Left lobe of liver (tissue), 2 donors: ENCODE data around the gene IL4R. TPM values are rescaled to one million over a fixed set of nuclear protein-coding genes. Genes with fewer than 3 reads are reported as not detected.

Experiments used
- ATAC-seq: fragments of 200-7000 bp; cut with Tn5 transposase; one replicate; pipeline ENCODE4 v1.9.1; 2020; ENCODE audit warnings: mild to moderate bottlenecking, moderate library complexity
- DNase-seq: peaks from one replicate; pipeline ENCODE4 v3.0.0-alpha.2; 2020; ENCODE audit warnings: low spot score
- total RNA-seq: library from RNA; stranded (reverse); gene quantifications from one replicate; pipeline ENCODE4 v1.2.1, GENCODE V29; 2021
- donor health status: DM: no; HTN: no; CAD: no; lungs with moderate emphysema.
- donor health status: DM: no; HTN: yes; CAD: no.

Gene IL4R
- total RNA-seq, 1 donor from 2014 or later = 51.4 TPM

- ATAC-seq = no peak
Observed at GRCh38 chr16:27350006-27350405, 36.2 kb downstream of the IL4R start.

GRCh38 chr16:27351989-27352388, 38.2 kb downstream of the IL4R start:
- ATAC-seq (no peak), DNase-seq (no peak)

More at GRCh38 chr16:27350006-27350405, 36.2 kb downstream of the IL4R start:
- DNase-seq = no peak

- ATAC-seq = no peak
- no peak for DNase-seq
Observed at GRCh38 chr16:27353853-27354252, 40.1 kb downstream of the IL4R start.

GRCh38 chr16:27355610-27356009, 41.8 kb downstream of the IL4R start:
- DNase-seq (no peak), ATAC-seq (peak; percentile 82)

GRCh38 chr16:27356794-27357193, 43.0 kb downstream of the IL4R start:
- ATAC-seq (no peak), DNase-seq (no peak)

GRCh38 chr16:27359051-27359450, 45.3 kb downstream of the IL4R start:
- DNase-seq (no peak), ATAC-seq (no peak)

GRCh38 chr16:27359615-27360014, 45.8 kb downstream of the IL4R start:
- no peak for ATAC-seq
- no peak for DNase-seq

GRCh38 chr16:27361987-27362386, 48.2 kb downstream of the IL4R start:
- DNase-seq (no peak), ATAC-seq (no peak)

- ATAC-seq = no peak
- peak; percentile 49 for DNase-seq
Observed at GRCh38 chr16:27362570-27363245, 48.9 kb downstream of the IL4R start.

GRCh38 chr16:27363246-27363632, 49.5 kb downstream of the IL4R start:
- ATAC-seq (peak; percentile 4), DNase-seq (peak; percentile 53)

GRCh38 chr16:27363797-27364196, 50.0 kb downstream of the IL4R start:
- ATAC-seq (peak; percentile 80), DNase-seq (peak; percentile 99)

GRCh38 chr16:27364493-27365141, 50.8 kb downstream of the IL4R start:
- peak; percentile 87 for DNase-seq
- ATAC-seq = peak; percentile 73

GRCh38 chr16:27365142-27366089, 51.6 kb downstream of the IL4R start:
- ATAC-seq (peak; percentile 1), DNase-seq (no peak)

GRCh38 chr16:27366687-27367460, 53.1 kb downstream of the IL4R start:
- DNase-seq (no peak), ATAC-seq (no peak)

- ATAC-seq (peak; percentile 66), DNase-seq (peak; percentile 81)
Observed at GRCh38 chr16:27367461-27368357, 53.9 kb downstream of the IL4R start.

- DNase-seq (no peak), ATAC-seq (no peak)
Observed at GRCh38 chr16:27368358-27368722, 54.6 kb downstream of the IL4R start.

GRCh38 chr16:27369806-27370205, 56.0 kb downstream of the IL4R start:
- ATAC-seq (no peak), DNase-seq (no peak)

GRCh38 chr16:27370318-27370717, 56.5 kb downstream of the IL4R start:
- no peak for ATAC-seq
- no peak for DNase-seq

GRCh38 chr16:27373312-27373711, 59.5 kb downstream of the IL4R start:
- DNase-seq (no peak), ATAC-seq (no peak)
